Smooth muscle cell (in vitro differentiated cells): Measurements from ENCODE around the gene USP48. TPM values are rescaled to one million over a fixed set of nuclear protein-coding genes. Genes with fewer than 3 reads are reported as not detected.
A peak's percentile ranks its signal among the peaks of the same experiment; 100 is the strongest.

ENCODE experiments used
- DNase-seq: peaks from one replicate; lab custom pipeline; 2025; ENCODE audit not compliant: unreplicated experiment; lab: John Stamatoyannopoulos, UW
- H2AFZ ChIP-seq: fragments of 200-600 bp; sonication (generic); 2 replicates; pipeline ENCODE4 v1.6.0; 2016; ENCODE audit warnings: antibody characterized with exemption, low read depth, mild to moderate bottlenecking
- H3F3A ChIP-seq: fragments of 200-600 bp; sonication (generic); 2 replicates; pipeline ENCODE4 v1.6.0; 2017; ENCODE audit warnings: antibody characterized with exemption, low read depth
- H3K27ac ChIP-seq: fragments of 200-600 bp; sonication (generic); 2 replicates; pipeline ENCODE4 v1.5.1; 2016; ENCODE audit warnings: low read depth, mild to moderate bottlenecking
- H3K27me3 ChIP-seq: fragments of 200-600 bp; sonication (generic); 2 replicates; pipeline ENCODE4 v1.6.1; 2016; ENCODE audit warnings: low read depth, mild to moderate bottlenecking
- H3K36me3 ChIP-seq: fragments of 200-600 bp; sonication (generic); 2 replicates; pipeline ENCODE4 v1.5.1; 2016; ENCODE audit warnings: low read depth
- H3K4me1 ChIP-seq: fragments of 200-600 bp; sonication (generic); 2 replicates; pipeline ENCODE4 v1.5.1; 2016; ENCODE audit warnings: low read depth
- H3K4me2 ChIP-seq: fragments of 200-600 bp; sonication (generic); 2 replicates; pipeline ENCODE4 v1.6.0; 2016; ENCODE audit warnings: mild to moderate bottlenecking
- H3K4me3 ChIP-seq: fragments of 200-600 bp; sonication (generic); 2 replicates; pipeline ENCODE4 v1.5.1; 2016; ENCODE audit warnings: mild to moderate bottlenecking
- H3K79me2 ChIP-seq: fragments of 200-600 bp; sonication (generic); 2 replicates; pipeline ENCODE4 v1.6.0; 2016; ENCODE audit warnings: low read depth, mild to moderate bottlenecking
- H3K9ac ChIP-seq: fragments of 200-600 bp; sonication (generic); 2 replicates; pipeline ENCODE4 v1.6.0; 2016; ENCODE audit warnings: low read depth
- H3K9me3 ChIP-seq: fragments of 200-600 bp; sonication (generic); replicated peaks from 2 replicates; pipeline ENCODE4 v1.5.1; 2016; ENCODE audit warnings: low read depth
- H4K20me1 ChIP-seq: fragments of 200-600 bp; sonication (generic); 2 replicates; pipeline ENCODE4 v1.6.0; 2016; ENCODE audit warnings: low read depth
- WGBS: methylation state at CpG from one replicate; pipeline ENCODE4 v1.1.7; 2016; ENCODE audit warnings: low lambda C conversion rate; 5-methylcytosine and 5-hydroxymethylcytosine counted together
- polyA plus RNA-seq: library from polyadenylated mRNA; unstranded; fragments of >200 nt; fragmentation: Nextera tagmentation; extraction: Ambion mirVana; gene quantifications from 2 replicates; pipeline ENCODE4 v1.2.1, GENCODE V29; 2016
- total RNA-seq: library from RNA; depleted of rRNA; stranded (reverse); fragments of >200 nt; gene quantifications from 2 replicates; pipeline ENCODE4 v1.2.3, GENCODE V29; 2014
- TF ChIP-seq, protein P1 (sequence below): fragments of 200-600 bp; sonication (generic); IDR thresholded peaks from 2 replicates; pipeline ENCODE4 v1.5.1; 2017; ENCODE audit warnings: borderline replicate concordance, mild to moderate bottlenecking, antibody characterized with exemption; ENCODE audit not compliant: insufficient read depth, poor library complexity, severe bottlenecking

The USP48 gene
- total and polyA plus RNA-seq, 2 experiments from 2014 or later = 34.5 to 76.0 TPM

GRCh38 chr1:21815724-21816321 lies 32.9 kb upstream of the USP48 start:
- no peaks in the 10 kb centered on the region for H3K36me3 ChIP-seq
- no peaks in the 10 kb centered on the region for H3K79me2 ChIP-seq
- TF ChIP-seq, protein P1, sequence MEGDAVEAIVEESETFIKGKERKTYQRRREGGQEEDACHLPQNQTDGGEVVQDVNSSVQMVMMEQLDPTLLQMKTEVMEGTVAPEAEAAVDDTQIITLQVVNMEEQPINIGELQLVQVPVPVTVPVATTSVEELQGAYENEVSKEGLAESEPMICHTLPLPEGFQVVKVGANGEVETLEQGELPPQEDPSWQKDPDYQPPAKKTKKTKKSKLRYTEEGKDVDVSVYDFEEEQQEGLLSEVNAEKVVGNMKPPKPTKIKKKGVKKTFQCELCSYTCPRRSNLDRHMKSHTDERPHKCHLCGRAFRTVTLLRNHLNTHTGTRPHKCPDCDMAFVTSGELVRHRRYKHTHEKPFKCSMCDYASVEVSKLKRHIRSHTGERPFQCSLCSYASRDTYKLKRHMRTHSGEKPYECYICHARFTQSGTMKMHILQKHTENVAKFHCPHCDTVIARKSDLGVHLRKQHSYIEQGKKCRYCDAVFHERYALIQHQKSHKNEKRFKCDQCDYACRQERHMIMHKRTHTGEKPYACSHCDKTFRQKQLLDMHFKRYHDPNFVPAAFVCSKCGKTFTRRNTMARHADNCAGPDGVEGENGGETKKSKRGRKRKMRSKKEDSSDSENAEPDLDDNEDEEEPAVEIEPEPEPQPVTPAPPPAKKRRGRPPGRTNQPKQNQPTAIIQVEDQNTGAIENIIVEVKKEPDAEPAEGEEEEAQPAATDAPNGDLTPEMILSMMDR = no peak
- H2AFZ ChIP-seq = no peak overlapping the region
- no peak overlapping the region for H3K27ac ChIP-seq
- no peaks in the 10 kb centered on the region for H4K20me1 ChIP-seq
- H3F3A ChIP-seq = peaks cover 17% of the 10 kb centered on the region
- no peak for DNase-seq
- H3K4me2 ChIP-seq = no peak overlapping the region
- no peaks in the 10 kb centered on the region for H3K4me1 ChIP-seq
- WGBS = 84% methylated on average over 12 of the region's 12 CpGs
- no peaks in the 10 kb centered on the region for H3K9me3 ChIP-seq
- no peak overlapping the region for H3K4me3 ChIP-seq
- no peaks in the 10 kb centered on the region for H3K27me3 ChIP-seq
- no peak overlapping the region for H3K9ac ChIP-seq

GRCh38 chr1:21814981-21815582 lies 32.1 kb upstream of the USP48 start:
- Histone ChIP-seq H3K4me1 (no peaks in the 10 kb centered on the region), H3K27ac (no peak overlapping the region), H3K9ac (no peak overlapping the region), H3K9me3 (no peaks in the 10 kb centered on the region), H2AFZ (no peak overlapping the region), H3F3A (peaks cover 17% of the 10 kb centered on the region), H3K79me2 (no peaks in the 10 kb centered on the region), H3K27me3 (no peaks in the 10 kb centered on the region), H3K4me3 (no peak overlapping the region), H4K20me1 (no peaks in the 10 kb centered on the region), H3K36me3 (no peaks in the 10 kb centered on the region), H3K4me2 (no peak overlapping the region)
- no peak for DNase-seq
- 94% methylated on average over 14 of the region's 15 CpGs for WGBS
- TF ChIP-seq, protein P1 = no peak

- DNase-seq = no peak
- Histone ChIP-seq H3K79me2 (no peaks in the 10 kb centered on the region), H3K4me1 (no peaks in the 10 kb centered on the region), H3K36me3 (no peaks in the 10 kb centered on the region), H4K20me1 (no peaks in the 10 kb centered on the region), H3K4me2 (peak overlapping the region; percentile 85), H3K9ac (no peak overlapping the region), H3K27ac (no peak overlapping the region), H3K9me3 (no peaks in the 10 kb centered on the region), H3K4me3 (peak overlapping the region; percentile 52), H2AFZ (no peak overlapping the region), H3K27me3 (no peaks in the 10 kb centered on the region), H3F3A (peaks cover 17% of the 10 kb centered on the region)
- TF ChIP-seq, protein P1 = peak; percentile 73
- WGBS = 22% methylated on average over 44 of the region's 65 CpGs
Observed at GRCh38 chr1:21814241-21814918, 31.4 kb upstream of the USP48 start.
